IPS DF 4.7 (cell line): ENCODE data around the gene LIPA.
"Not testable (repeated sequence)": the region's sequence is repeated elsewhere in the genome, so short reads cannot be mapped to it uniquely, and the experiment has no call there.

Experiments used
- DNase-seq: peaks from one replicate; pipeline ENCODE4 v3.0.0-alpha.2; 2013; ENCODE audit warnings: low spot score; ENCODE audit errors: extremely low read depth

Gene LIPA

DNA sequence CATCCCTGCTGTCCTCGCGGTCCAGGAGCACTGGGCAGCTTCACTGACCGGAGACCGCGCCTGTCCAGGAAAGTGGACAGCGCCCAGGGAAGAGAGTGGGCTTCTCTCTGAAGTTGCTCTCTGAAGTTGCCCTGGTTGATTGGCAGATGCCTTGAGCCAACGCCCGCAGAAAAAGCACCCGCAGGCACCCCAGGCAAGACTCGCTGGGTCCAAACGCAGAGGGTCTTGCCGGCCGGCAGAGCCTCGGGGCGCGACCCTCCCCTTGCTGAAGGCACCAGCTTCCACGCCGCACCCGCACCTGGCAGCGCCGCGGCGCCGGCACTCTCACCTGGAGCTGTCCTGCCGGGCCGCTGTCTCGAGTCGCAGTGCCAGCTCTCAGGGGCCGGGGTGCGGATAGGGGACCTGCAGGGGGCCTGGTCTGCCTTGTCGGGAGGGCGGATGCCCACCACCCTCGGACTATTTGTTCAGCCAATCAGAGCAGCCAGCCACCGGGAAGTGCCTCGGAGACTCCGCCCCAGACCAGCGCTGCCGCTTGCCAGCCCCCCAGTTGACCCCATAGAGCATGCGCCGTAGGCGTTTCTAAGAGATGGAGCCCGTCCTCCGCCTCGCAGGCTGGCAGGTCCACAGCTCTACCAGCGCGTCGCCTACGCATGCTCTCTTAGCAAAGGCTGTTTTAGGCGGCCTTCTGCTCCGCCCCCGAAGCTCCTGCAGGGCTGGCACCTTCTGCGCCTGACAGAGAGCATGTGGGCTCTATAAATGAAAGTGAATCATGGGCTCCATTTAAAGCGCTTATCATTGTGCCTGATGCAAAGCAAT is at the start of gene LIPA:
Gene LIPA, minus strand, starts transcription at position 367 of the 816 bp plus-strand sequence. CDS start 4,127 bp downstream, outside the sequence.
- DNase-seq, result peak; percentile 90

DNA sequence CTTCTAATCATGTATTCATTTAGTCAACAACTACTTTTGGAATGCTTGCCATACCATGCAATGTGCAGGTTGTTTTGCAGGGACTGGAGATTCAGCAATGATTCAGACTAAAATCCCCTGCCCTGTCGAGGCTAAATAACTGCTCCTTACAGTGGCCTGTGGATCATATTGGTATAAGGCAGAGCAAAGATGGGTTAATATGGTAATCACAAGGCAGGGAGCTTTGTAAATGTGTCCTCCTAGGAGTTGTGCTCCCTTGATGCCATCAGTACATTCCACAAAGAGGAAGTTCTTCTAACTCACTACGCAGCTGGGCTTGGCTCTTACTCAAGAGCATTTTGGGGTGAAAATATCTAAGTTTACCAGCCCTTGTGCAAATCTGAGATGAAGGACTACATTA is 49.7 kb upstream of the LIPA start:
- no peak for DNase-seq

DNA sequence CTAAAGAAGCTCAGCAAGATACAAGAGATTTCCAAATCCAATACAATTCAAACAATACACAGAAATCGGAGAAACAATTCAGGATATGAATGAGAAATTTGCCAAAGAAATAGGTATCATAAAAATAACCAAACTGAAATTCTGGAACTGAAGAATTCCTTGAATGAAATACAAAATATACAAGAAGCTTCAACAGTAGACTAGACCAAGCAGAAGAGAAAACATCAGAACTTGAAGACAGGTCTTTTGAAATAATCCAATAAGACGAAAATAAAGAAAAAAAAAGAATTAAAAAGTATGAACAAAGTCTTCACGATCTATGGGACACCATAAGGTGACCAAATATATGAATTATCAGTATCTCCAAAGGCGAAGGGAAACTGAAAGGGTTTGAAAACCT is 47.5 kb upstream of the LIPA start:
- DNase-seq, result no peak

DNA sequence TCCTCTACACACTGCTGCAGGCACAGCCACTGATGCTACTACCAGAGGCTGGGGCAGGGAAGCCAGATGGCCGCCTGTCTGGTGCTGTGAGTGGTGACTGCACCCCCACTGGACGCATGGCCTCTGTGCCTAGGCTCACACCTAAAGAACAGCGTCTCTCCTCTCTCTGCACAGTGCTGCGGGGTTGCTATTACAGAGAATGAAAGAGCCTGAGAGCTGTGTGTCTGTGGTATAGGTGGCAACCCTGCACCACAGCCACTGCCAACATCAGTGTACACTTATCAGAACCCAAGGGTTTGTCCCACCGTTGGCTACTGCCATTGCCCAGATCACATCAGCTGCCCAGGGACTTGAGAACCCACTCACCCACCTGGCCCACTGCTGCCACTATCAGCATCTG is 46.2 kb upstream of the LIPA start:
- no peak for DNase-seq

DNA sequence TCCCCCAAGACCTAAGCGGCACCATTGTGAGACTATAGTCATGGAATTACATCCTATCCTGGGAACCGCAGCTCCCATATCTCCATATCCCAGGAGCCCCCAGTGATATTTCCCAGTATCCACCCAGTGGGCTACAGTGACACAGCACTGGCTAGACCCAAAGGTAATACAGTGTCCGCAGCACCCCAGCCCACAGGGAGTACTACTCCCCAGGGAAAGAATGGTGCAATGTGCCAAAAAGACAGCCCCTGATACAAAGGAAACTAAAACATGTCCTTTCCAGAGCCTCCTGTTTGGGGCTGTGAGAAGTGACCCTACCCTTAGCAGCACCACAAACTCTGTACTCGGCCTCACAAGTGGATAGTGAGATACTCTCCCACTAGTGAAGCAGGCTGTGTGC is 45.8 kb upstream of the LIPA start:
- DNase-seq, result no peak

DNA sequence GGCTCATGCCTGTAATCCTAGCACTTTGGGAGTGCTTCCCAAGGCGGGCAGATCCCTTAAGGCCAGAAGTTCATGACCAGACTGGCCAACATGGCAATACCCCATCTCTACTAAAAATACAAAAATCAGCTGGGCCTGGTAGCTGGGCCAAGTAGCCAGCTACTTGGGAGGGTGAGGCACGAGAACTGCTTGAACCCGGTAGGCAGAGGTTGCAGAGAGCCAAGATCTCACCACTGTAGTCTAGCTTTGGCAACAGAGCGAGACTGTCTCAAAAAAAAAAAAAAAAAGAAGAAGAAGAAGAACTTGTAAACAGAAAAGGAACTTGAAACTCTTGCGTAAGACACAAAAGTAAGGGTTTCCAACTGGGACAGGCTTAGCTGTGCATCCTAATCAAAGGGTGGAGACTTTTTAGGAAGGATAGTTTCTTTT is 44.7 kb upstream of the LIPA start:
- no peak for DNase-seq

DNA sequence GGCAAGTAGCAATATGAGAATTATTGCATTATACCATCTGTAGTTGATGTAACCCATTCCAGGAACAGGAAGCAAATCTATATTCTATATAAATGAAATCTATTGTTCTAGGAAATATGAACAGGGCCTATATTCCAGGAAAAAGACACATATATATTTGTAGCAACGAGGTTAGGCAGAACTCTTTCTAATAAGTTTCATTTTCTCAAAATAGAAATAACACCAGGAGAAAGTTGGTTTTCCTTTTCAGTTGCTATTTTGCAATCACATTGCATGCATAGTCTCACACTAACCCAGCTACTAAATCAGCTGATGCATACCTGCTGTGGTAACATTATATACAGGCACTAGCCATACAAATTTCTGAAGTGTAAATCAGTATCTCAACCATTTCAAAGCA is 44.0 kb upstream of the LIPA start:
- DNase-seq, result no peak

DNA sequence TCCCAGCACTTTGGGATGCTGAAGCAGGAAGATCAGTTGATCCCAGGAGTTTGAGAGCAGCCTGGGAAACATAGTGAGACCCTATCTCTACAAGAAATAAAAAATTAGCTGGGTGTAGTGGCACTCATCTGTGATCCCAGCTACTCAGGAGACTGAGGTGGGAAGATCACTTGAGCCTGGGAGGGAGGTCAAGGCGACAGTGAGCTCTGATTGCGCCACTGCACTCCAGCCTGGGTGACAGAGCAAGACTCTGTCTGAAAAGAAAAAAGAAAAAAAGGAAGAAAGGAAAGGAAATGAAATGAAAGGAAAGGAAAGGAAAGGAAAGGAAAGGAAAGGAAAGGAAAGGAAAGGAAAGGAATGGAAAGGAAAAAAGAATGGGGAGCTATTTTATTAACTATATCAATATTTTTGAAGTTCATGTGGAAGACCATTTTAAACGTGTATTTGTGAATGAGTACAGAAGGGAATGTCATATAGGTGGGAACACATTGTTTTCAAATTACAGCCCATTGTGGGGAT is 43.2 kb upstream of the LIPA start:
- no peak for DNase-seq

DNA sequence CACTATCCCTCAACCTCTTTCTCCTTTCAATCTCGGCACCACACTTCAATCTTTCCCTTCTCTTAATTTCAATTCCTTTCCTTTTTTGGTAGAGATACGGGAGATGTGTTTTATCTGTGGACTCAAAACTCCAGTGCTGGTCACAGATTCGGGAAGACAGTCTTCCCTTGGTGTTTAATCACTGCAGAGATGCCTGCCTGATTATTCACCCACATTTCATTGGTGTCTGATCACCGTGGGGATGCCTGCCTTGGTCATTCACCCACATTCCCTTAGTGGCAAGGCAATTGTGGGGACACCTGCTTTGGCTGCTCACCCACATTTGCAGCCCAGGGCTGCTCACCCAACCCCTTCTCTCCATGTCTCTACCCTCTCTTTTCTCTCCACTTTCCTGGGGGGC is 33.7 kb upstream of the LIPA start:
- not testable (repeated sequence) for DNase-seq

DNA sequence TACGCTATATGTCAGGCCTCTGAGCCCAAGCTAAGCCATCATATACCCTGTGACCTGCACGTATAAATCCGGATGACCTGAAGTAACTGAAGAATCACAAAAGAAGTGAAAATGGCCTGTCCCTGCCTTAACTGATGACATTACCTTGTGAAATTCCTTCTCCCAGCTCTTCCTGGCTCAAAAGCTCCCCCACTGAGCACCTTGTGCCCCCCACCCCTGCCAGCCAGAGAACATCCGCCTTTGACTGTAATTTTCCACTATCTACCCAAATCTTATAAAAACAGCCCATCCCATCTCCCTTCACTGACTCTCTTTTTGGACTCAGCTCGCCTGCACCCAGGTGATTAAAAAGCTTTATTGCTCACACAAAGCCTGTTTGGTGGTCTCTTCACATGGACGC is 33.1 kb upstream of the LIPA start:
- not testable (repeated sequence) for DNase-seq

DNA sequence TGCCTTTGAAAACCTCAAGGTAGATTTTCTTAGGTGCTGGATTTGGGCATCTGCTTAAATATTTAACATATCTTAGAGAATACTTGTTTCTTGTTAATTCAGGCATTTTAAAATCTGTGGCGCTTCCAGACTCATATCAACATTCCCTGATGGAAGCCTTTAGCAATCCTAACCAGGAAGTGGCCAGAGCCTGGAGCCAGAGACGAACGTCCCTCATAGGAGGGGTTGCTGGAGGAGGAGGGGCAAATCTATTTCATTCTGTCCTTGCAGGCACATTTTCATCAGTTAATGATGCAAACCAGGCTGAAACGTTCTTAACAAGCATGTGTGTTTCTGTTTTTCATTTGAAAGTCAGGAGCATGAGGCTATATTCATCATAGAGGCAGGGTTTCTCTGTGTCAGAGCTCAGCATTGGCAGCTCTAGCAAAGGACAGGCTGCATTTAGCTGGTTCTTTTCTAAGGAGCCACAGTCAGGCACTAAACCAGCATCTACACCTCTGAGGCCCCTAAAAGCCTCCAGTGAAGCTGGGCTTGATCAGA is 32.4 kb upstream of the LIPA start:
- DNase-seq, result no peak

DNA sequence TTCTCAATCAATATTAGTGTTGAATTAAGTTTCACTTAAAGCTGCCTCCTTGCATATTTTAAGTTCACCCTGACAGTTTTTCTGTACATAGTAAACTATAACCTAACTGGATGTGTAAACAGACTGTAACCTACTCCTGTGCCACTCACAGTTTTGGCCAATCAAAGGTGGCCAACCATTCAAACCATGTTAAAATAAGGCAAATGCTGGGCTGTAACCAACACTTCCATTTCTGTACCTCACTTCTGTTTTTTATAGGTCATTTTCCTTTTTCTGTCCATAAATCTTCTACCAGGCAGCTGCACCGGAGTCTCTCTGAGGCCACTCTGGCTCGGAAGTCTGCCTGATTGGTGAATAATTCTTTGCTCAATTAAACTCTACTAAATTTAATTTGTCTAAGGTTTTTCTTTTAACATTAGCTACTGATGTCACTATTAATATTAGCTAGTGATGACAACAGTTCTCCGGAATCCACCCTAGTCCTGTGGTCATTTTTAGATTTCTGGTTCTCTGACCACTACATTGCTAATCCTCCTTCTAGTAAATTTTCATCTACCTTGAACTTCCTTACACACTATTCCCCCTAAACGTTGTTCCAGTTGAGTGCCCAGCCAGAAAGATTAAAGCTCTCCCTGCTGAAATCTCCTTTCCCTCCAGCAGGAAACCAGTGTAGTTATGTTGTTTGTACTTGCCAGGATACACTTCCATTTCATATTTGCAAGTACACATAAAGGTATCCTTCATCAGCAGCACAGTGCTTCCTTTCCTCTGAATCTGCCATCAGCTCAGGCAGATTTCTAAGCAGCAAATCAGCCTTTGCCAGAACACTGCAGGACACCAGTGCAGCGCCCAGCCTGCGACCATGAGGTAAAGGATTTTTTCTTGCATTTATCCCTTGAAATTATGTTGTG is 31.7 kb upstream of the LIPA start:
- no peak for DNase-seq

DNA sequence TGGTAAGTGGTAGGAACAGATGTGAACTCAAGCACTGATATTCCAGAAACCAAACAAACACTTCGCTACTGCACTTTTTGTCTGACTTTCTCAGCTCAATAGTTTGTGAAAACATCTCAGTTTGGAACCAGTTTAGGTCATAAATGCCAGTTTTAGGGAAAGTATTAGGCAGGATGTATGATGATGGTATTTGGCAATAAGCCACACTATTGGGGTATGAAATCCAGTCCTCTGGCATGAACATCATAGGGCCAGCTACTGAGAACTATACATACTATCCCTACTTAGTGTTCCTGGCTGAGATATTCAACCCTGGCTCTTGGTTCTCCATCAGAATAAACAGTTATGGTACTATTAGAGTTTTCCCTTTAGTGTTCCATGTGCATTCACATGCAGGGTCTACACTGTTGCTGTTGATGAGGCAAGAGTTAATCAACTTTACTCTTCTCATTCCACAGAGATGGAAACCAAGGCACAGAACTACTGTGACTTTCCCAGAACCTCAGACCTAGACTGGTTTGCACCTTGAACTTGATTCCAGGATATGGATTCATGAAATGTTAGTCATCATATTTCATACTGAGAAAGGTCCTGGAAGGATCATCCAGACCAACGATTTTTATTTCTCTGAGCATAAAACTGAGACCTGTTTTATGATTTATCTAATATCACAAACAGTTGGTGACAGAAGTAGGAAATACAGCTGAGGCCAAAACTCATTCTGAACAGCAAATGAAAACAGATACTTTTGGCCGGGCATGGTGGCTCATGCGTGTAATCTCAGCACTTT is 30.2 kb upstream of the LIPA start:
- no peak for DNase-seq

DNA sequence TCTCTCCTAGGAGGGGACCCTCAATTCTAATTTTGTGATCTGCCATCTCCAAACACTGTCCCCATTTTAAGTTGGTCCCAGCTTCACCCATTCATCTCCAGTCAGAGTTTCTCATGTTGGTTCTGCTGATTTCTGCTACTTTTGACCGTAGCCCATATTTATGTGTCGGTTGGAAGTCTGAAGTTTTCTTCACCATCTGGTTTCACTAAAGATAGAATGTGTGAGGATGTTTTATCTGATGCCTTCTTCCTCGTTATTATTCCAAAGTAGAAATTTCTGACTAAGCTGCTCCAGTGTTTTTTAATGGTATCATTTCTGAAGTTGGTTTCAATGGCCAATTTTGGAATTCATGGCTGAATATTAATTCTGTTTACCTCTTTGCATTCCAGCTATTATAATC is 28.9 kb upstream of the LIPA start:
- DNase-seq, result no peak

DNA sequence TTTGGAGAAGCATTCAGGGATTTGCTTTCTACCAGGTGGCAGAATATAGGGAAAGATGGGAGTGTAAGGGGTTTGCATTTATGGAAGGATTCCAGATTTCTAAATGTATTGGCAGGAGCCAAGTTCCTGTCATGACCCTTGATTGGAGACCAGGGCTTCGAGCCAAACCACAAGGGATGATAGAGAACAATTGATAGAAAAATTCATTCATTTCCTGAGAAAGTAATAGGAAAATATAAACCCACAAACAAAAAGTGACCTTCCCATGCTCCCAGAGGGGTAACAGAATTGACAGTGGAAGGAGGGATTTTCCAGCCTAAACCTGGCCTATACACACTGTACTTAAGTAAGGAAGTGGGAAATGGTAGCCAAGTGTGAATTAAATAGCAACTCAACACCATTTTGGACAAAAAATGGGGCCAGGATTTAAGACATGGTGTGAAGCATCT is 27.9 kb upstream of the LIPA start:
- no peak for DNase-seq

DNA sequence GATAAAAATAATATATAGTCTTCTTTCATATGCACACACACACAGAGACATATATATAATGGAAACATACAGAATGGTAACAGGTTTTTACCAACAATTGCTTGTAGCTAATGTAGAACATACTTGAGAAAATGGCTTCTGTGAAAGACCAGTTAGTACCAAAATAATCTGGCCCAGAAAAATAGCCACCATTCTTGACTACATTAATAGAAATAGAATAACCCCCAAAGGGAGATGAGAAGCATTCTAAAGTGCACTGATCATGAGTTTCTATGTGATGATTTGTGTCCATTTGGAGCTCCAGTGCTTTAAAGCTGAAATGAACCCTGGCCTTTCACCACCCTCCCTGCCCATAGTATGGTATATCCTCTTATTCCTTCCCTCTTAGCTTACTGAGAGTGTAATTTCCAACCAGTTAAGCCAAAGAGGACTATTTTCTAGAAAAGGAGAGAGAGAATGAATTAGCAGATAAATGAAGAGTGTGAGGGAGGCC is 27.4 kb upstream of the LIPA start:
- no peak for DNase-seq

DNA sequence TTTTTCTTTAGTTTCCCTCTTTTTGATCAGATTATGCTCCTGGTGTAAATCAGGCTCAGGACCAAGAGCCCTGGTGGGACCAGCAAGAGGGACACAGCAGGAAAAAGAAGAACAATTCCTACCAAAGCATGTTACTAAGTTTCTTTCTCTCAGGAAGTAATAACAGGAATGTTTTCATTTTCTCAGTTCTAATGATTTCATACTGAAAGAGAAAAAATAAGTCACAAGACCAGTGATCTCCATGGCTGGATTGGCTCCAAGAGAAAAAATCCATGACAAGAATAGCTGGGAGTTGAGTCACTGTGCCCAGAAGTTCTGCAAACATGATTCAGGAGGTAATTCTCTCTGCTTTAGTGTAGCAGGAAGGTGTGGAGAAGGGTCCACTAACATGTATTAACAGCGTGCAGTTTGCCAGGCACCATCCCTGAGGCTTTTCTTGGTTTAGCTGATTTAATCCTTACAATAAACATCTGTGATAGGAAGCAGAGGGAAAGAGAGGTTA is 26.5 kb upstream of the LIPA start:
- no peak for DNase-seq

DNA sequence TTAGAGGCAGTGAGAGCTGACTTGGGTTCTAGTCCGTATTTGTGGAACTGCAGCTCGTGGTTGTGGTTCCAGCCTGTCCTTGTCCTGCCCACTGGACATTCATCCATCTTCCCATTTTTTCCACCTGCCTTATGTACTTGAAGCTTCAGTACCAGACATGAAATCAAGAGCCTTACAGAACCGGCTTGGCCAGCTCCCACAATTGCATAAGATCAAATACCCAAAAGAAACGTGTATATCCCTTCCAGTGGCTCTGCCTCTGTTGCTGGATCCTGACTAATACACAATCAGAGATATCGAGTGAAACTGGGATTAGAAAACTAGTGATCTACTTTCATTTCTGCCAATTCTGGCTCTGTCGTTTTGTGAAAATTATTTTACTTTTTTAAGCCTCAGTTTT is 23.8 kb upstream of the LIPA start:
- no peak for DNase-seq

DNA sequence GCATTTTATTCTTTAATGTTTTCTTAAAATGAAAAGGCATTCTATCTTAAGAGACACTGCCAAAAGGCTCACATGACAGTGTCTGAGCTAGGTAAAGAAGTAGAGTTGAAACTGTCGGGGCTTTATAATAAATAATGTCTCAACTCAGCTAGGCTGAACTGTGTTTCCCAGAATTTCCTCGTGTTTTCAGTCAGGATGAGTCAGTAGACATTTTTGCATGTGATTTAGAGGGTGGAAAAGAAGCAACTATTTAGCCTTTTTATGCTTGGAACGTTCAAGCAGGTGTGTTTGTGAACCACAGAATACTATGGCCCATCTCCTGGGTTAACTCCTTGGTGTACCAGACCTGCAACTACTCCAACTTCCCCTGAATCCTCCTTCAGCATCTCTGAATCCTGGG is 23.4 kb upstream of the LIPA start:
- no peak for DNase-seq

DNA sequence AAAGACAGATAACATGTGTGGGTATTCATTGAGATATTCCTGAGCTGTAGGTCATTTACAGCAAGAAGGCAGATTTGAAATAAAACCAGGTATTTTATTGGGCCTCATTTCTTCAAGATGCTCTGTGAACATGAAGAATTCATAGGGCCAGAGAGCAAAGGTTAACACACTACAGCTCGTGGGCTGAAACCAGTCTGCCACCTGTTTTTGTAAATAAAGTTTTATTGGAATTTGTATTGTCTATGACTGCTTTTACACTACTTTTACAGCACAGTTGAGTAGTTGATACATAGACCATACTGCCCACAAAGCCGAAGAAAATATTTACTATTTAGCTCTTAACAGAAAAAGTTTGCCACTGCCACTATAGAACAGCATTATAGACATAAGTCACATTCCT is 22.1 kb upstream of the LIPA start:
- DNase-seq, result no peak

DNA sequence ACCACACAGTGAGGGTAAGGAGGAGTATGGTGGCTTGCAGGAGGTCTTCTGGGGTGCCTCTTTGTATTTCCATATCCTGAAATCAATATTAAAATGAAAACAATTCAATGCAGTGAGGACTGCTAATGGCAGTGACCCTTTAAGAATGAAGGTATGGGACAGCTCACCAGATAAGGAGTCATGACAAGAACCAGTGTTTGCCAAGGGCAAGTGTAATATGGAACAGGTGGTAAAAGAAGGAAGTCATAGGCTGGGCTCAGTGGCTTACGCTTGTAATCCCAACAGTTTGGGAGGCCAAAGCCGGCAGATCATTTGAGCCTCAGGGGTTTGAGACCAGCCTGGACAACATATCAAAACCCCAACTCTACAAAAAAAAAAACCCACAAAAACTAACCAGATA is 20.0 kb upstream of the LIPA start:
- no peak for DNase-seq
